HG02571 (cell line): ENCODE results near the gene DCDC2B.
"Not testable (repeated sequence)": the region's sequence is repeated elsewhere in the genome, so short reads cannot be mapped to it uniquely, and the experiment has no call there.

Experiments used
- ATAC-seq: cut with Tn5 transposase; IDR thresholded peaks from one replicate; pipeline ENCODE4 v1.9.1; 2021; ENCODE audit warnings: mild to moderate bottlenecking, moderate library complexity; ENCODE audit not compliant: unreplicated experiment

Gene DCDC2B

GRCh38 chr1:32208891-32209328 lies at the start of gene DCDC2B:
Gene DCDC2B (plus strand): TSS chr1:32209089. CDS start chr1:32209094, 5 bp downstream.
- no peak for ATAC-seq

GRCh38 chr1:32159189-32159588 lies 49.7 kb upstream of the DCDC2B start:
- no peak for ATAC-seq

- ATAC-seq = no peak
These were observed 45.5 kb upstream of the DCDC2B start for GRCh38 chr1:32163405-32163804.

- ATAC-seq = not testable (repeated sequence)
These were observed 43.3 kb upstream of the DCDC2B start for GRCh38 chr1:32165633-32166032.

DNA sequence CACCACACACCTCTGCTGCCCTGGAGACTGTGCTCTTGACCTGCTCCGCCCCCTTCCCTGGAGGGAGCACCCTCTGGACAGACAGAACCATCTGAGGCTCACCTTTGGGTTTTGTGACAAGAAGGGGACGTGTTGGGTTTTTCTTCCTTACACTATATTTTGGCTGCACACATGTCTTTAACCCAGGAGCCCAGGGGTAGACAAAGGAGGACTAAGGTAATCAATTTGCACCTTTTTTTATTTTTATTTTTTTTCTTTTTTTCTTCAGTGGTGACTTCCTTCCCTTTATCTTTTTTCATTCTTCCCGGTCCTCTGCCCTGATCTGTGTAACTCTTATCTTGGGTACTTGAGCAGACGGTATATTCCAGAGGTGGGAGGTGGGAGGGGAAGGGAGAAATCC lies 37.9 kb upstream of the DCDC2B start:
- no peak for ATAC-seq

GRCh38 chr1:32172621-32173245 lies 36.2 kb upstream of the DCDC2B start:
- ATAC-seq = no peak

DNA sequence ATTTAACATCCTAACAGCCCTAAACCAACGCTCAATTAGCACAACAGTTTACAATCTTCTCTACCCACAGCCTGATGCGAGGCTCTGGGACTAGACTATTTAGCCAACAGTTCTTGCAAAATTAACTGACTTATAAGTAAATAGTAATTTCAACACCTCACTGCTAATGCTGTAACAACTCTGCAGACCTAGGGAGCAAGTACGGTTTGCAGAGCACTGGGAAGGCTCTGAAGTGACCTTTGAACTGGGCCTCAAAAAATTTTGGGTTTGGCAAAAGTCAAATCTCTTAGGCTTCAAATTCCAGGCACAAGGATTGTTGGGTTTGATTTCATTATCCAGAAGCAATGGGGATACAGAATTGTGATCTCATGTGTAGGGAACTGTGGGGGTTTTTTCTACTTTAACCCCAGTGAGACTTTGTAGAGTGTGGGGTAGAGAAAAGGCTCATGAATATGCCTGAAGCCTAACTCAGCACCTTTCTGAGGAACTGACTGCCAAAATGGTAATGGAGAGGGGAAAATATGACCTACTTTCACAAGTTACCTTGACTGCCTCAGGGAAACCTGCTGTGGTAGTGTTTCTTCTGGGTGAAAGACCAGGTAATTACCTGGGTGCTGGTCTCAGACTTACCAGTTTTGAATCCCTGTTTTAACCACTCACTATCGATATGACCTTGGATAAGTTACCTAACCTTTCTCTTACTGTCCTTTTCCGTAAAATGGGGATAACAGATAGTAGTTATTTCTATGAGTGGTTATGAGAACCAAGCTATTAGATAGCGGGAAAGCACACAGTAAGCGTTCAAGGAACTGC lies 30.3 kb upstream of the DCDC2B start:
- no peak for ATAC-seq

DNA sequence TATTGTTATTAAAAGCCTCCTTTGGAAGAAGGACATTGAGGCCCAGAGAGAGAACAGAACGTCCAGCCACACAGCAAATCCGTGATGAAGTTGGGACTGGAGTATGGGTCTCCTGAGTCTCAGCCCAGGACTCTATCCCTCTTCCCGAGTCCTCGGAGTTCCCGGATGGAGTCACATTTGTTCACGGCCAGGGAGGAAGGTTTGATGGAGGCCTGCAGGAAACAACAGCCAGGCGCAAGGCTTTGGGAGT lies 29.8 kb upstream of the DCDC2B start:
- no peak for ATAC-seq

- peak; percentile 85 for ATAC-seq
These were observed 29.3 kb upstream of the DCDC2B start, which contains the start of gene TXLNA for GRCh38 chr1:32179443-32180185. Gene TXLNA (plus strand): TSS chr1:32179675. CDS start chr1:32180346, 671 bp downstream.

- no peak for ATAC-seq
These were observed 28.5 kb upstream of the DCDC2B start for GRCh38 chr1:32180186-32181060.

GRCh38 chr1:32181065-32181464 lies 27.8 kb upstream of the DCDC2B start:
- no peak for ATAC-seq

DNA sequence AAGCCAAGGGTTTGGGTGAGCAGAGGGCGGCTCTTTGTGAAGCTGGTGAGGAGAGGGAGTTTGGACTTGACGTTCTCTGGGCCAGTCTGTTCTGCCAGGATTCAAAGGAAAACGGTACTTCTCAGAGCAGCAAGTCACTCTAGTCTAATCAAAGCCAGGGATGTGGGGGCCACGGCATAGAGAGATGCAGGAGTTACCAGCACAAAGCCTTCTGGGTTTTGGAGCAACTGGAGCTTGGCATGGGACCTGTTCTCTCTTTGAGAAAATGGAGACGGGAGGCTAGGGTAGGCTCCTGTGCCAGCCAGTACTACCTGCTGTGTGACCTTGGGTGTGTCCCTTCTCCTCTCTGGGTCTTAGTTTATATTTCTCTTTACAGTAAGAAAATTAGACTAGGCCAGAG lies 27.3 kb upstream of the DCDC2B start:
- ATAC-seq = no peak

GRCh38 chr1:32182060-32182459 lies 26.8 kb upstream of the DCDC2B start:
- ATAC-seq = no peak

DNA sequence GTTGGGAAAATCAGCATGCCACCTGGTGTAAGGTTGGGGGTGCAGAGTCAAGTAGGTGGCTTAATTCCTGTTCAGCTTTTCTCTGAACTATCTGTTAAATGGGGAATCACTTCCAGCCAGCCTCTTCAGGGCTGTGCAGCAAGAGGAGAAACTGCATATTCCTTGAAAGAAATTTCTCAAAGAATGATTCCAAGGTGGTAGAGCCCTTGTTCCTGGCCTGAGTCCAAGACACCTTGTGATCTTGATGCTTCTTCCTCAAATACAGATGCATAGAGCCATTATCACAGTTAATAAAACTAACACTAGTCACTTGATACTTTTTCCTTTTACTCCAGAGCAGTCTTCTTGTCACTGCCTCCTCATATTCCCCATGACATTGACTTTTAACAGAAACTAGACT lies 24.2 kb upstream of the DCDC2B start:
- no peak for ATAC-seq

GRCh38 chr1:32186077-32186476 lies 22.8 kb upstream of the DCDC2B start:
- ATAC-seq = no peak

- ATAC-seq = no peak
These were observed 22.4 kb upstream of the DCDC2B start for GRCh38 chr1:32186491-32186890.

- no peak for ATAC-seq
These were observed 21.0 kb upstream of the DCDC2B start for GRCh38 chr1:32187850-32188249.

GRCh38 chr1:32192220-32192948 lies 16.5 kb upstream of the DCDC2B start:
- ATAC-seq = no peak

DNA sequence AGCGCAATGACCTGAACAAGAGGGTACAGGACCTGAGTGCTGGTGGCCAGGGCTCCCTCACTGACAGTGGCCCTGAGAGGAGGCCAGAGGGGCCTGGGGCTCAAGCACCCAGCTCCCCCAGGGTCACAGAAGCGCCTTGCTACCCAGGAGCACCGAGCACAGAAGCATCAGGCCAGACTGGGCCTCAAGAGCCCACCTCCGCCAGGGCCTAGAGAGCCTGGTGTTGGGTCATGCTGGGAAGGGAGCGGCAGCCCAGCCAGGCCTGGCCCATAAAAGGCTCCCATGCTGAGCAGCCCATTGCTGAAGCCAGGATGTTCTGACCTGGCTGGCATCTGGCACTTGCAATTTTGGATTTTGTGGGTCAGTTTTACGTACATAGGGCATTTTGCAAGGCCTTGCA lies 13.9 kb upstream of the DCDC2B start:
- no peak for ATAC-seq

DNA sequence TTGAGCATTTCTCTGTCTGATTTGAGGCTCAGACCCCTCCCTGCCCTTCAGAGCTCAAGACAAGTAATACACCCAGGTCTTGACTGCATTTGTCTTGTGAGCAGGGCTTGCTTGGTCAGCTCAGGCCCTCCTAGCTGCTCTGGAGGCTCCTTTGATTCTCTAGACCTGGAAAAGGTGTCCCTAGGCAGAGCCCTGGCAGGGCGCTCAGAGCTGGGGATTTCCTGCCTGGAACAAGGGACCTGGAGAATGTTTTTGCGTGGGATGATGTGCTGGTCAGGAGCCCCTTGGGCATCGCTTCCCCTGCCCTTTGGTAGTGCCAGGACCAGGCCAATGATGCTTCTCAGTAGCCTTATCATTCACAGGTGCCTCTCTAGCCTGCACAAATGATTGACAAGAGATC lies 13.4 kb upstream of the DCDC2B start:
- ATAC-seq = no peak
